HG03521 (cell line): Measurements from ENCODE around the gene CALML3.

Experiments used
- ATAC-seq: cut with Tn5 transposase; IDR thresholded peaks from one replicate; pipeline ENCODE4 v1.9.1; 2021; ENCODE audit warnings: mild to moderate bottlenecking, moderate library complexity; ENCODE audit not compliant: unreplicated experiment

Gene CALML3

GRCh38 chr10:5538446-5538845 lies 13.7 kb downstream of the CALML3 start:
- no peak for ATAC-seq

GRCh38 chr10:5538892-5539651 lies 14.3 kb downstream of the CALML3 start:
- ATAC-seq: no peak

- no peak for ATAC-seq
These were observed 15.3 kb downstream of the CALML3 start for GRCh38 chr10:5540080-5540479.

GRCh38 chr10:5540891-5541290 lies 16.1 kb downstream of the CALML3 start:
- no peak for ATAC-seq

GRCh38 chr10:5542100-5542499 lies 17.3 kb downstream of the CALML3 start:
- no peak for ATAC-seq

- ATAC-seq: no peak
These were observed 18.9 kb downstream of the CALML3 start for GRCh38 chr10:5543623-5544022.

GRCh38 chr10:5544216-5544805 lies 19.6 kb downstream of the CALML3 start:
- no peak for ATAC-seq

GRCh38 chr10:5545011-5545410 lies 20.2 kb downstream of the CALML3 start:
- no peak for ATAC-seq

- ATAC-seq: no peak
These were observed 20.6 kb downstream of the CALML3 start for GRCh38 chr10:5545426-5545777.

- no peak for ATAC-seq
These were observed 21.3 kb downstream of the CALML3 start for GRCh38 chr10:5545778-5546710.

GRCh38 chr10:5546891-5547680 lies 22.3 kb downstream of the CALML3 start:
- no peak for ATAC-seq

- no peak for ATAC-seq
These were observed 22.8 kb downstream of the CALML3 start for GRCh38 chr10:5547681-5547930.

GRCh38 chr10:5547931-5548660 lies 23.3 kb downstream of the CALML3 start:
- ATAC-seq: no peak

GRCh38 chr10:5549462-5550249 lies 24.9 kb downstream of the CALML3 start:
- ATAC-seq: no peak

- no peak for ATAC-seq
These were observed 25.4 kb downstream of the CALML3 start for GRCh38 chr10:5550250-5550545.

GRCh38 chr10:5550621-5551530 lies 26.1 kb downstream of the CALML3 start:
- ATAC-seq: no peak

GRCh38 chr10:5551531-5552375 lies 27.0 kb downstream of the CALML3 start:
- ATAC-seq: no peak
